SK-N-SH treated with all-trans-retinoic acid at 6 μM for 48 hours (cell line): ENCODE results near the gene RFFL.
A peak's percentile ranks its signal among the peaks of the same experiment; 100 is the strongest.
"Not testable (repeated sequence)": the region's sequence is repeated elsewhere in the genome, so short reads cannot be mapped to it uniquely, and the experiment has no call there.

ENCODE experiments used
- ATAC-seq: fragments of 200-7000 bp; cut with Tn5 transposase; 3 replicates; pipeline ENCODE4 v1.9.1; 2020; ENCODE audit warnings: mild to moderate bottlenecking, moderate library complexity
- BACH2 ChIP-seq: fragments of 250-450 bp; sonication (Bioruptor Pico); IDR thresholded peaks from 2 replicates; pipeline ENCODE4 v1.9.0; 2021; ENCODE audit warnings: mild to moderate bottlenecking, borderline replicate concordance
- CREB5 ChIP-seq: fragments of 250-450 bp; sonication (Bioruptor Pico); IDR thresholded peaks from 2 replicates; pipeline ENCODE4 v1.5.1; 2020; ENCODE audit warnings: low read depth, mild to moderate bottlenecking, moderate library complexity
- CSDC2 ChIP-seq: fragments of 250-450 bp; sonication (Bioruptor Pico); IDR thresholded peaks from 2 replicates; pipeline ENCODE4 v1.5.0; 2020; ENCODE audit warnings: mild to moderate bottlenecking, moderate library complexity
- CSRNP3 ChIP-seq: fragments of 250-450 bp; sonication (Bioruptor Pico); IDR thresholded peaks from 2 replicates; pipeline ENCODE4 v1.5.1; 2021; ENCODE audit warnings: mild to moderate bottlenecking, moderate library complexity
- GLIS3 ChIP-seq: fragments of 250-450 bp; sonication (Bioruptor Pico); IDR thresholded peaks from 2 replicates; pipeline ENCODE4 v1.5.0; 2020; ENCODE audit warnings: mild to moderate bottlenecking, moderate library complexity
- ISL1 ChIP-seq: fragments of 250-450 bp; sonication (Bioruptor Pico); IDR thresholded peaks from 2 replicates; pipeline ENCODE4 v2.1.2; 2022; ENCODE audit warnings: mild to moderate bottlenecking, moderate library complexity
- PATZ1 ChIP-seq: fragments of 250-450 bp; sonication (Bioruptor Pico); IDR thresholded peaks from 2 replicates; pipeline ENCODE4 v1.8.0; 2020; ENCODE audit warnings: mild to moderate bottlenecking, moderate library complexity, borderline replicate concordance
- POU6F1 ChIP-seq: fragments of 250-450 bp; sonication (Bioruptor Pico); IDR thresholded peaks from 2 replicates; pipeline ENCODE4 v1.8.0; 2021; ENCODE audit warnings: low read depth, mild to moderate bottlenecking, moderate library complexity, borderline replicate concordance
- PPARA ChIP-seq: fragments of 250-450 bp; sonication (Bioruptor Pico); IDR thresholded peaks from 2 replicates; pipeline ENCODE4 v1.5.0; 2020; ENCODE audit warnings: mild to moderate bottlenecking, borderline replicate concordance
- TCF4 ChIP-seq: fragments of 250-450 bp; sonication (Bioruptor Pico); IDR thresholded peaks from 2 replicates; pipeline ENCODE4 v1.8.0; 2021; ENCODE audit warnings: mild to moderate bottlenecking, moderate library complexity, borderline replicate concordance
- TOX ChIP-seq: fragments of 250-450 bp; sonication (Bioruptor Pico); IDR thresholded peaks from 2 replicates; pipeline ENCODE4 v1.8.0; 2021; ENCODE audit warnings: mild to moderate bottlenecking, moderate library complexity, borderline replicate concordance
- TSHZ2 ChIP-seq: fragments of 250-450 bp; sonication (Bioruptor Pico); IDR thresholded peaks from 2 replicates; pipeline ENCODE4 v1.5.0; 2020; ENCODE audit warnings: mild to moderate bottlenecking, moderate library complexity
- ZC3H10 ChIP-seq: fragments of 250-450 bp; sonication (Bioruptor Pico); IDR thresholded peaks from 2 replicates; pipeline ENCODE4 v1.5.1; 2021; ENCODE audit warnings: mild to moderate bottlenecking, moderate library complexity
- ZFP3 ChIP-seq: fragments of 250-450 bp; sonication (Bioruptor Pico); IDR thresholded peaks from 2 replicates; pipeline ENCODE4 v1.5.0; 2020; ENCODE audit warnings: mild to moderate bottlenecking, moderate library complexity
- ZFP30 ChIP-seq: fragments of 450-650 bp; formaldehyde crosslinking; IDR thresholded peaks from 2 replicates; pipeline ENCODE4 v1.5.0; 2022; ENCODE audit warnings: mild to moderate bottlenecking, moderate library complexity
- ZNF8 ChIP-seq: fragments of 450-650 bp; formaldehyde crosslinking; IDR thresholded peaks from 2 replicates; pipeline ENCODE4 v1.5.0; 2020; ENCODE audit warnings: mild to moderate bottlenecking, moderate library complexity

RFFL gene

GRCh38 chr17:35006345-35006744 is 57.2 kb downstream of the RFFL start:
- ATAC-seq, result no peak
- no peak for TF ChIP-seq CSDC2
- no peak for TF ChIP-seq POU6F1

- TF ChIP-seq BACH2 (CRISPR knock-in tag) (no peak), GLIS3 (CRISPR knock-in tag) (no peak), ZNF8 (no peak), CSDC2 (no peak)
- ATAC-seq, result no peak
These were observed 59.7 kb downstream of the RFFL start for GRCh38 chr17:35003778-35004177.

GRCh38 chr17:35002876-35003551 is 60.5 kb downstream of the RFFL start:
- peak; percentile 75 for ATAC-seq
- TF ChIP-seq ZNF8, result no peak
- TF ChIP-seq ISL1 (CRISPR knock-in tag), result peak; percentile 26; the same call in 1 of the 2 replicates

- no peak for ATAC-seq
- no peak for TF ChIP-seq ZC3H10
- TF ChIP-seq PATZ1 (CRISPR knock-in tag), result no peak
- TF ChIP-seq, all 23 proteins: peak for 0
These were observed 62.0 kb downstream of the RFFL start for GRCh38 chr17:35001549-35001948.

- ATAC-seq, result not testable (repeated sequence)
These were observed 62.5 kb downstream of the RFFL start for GRCh38 chr17:35000965-35001364.

GRCh38 chr17:34999456-34999855 is 64.1 kb downstream of the RFFL start:
- TF ChIP-seq TCF4 (CRISPR knock-in tag) (no peak), CREB5 (CRISPR knock-in tag) (no peak), CSRNP3 (CRISPR knock-in tag) (no peak), ZFP30 (CRISPR knock-in tag) (no peak), TSHZ2 (CRISPR knock-in tag) (no peak), ISL1 (CRISPR knock-in tag) (no peak), PPARA (CRISPR knock-in tag) (no peak), POU6F1 (no peak), TOX (CRISPR knock-in tag) (no peak), ZFP3 (CRISPR knock-in tag) (no peak), BACH2 (CRISPR knock-in tag) (no peak), GLIS3 (CRISPR knock-in tag) (no peak)
- ATAC-seq, result no peak
